OCI-LY1 (cell line): Measurements from ENCODE around the gene PIGQ.

Source experiments
- CTCF ChIP-seq: fragments of 200-600 bp; sonication (generic), shearing (Covaris generic); IDR thresholded peaks from 2 replicates; pipeline ENCODE4 v1.5.1; 2017; ENCODE audit warnings: mild to moderate bottlenecking, antibody characterized with exemption, low read length, moderate library complexity, mixed read lengths
- EZH2 ChIP-seq: fragments of 200-600 bp; sonication (generic), shearing (Covaris generic); IDR thresholded peaks from 2 replicates; pipeline ENCODE4 v1.8.0; 2017; ENCODE audit warnings: borderline replicate concordance, mixed run types, mild to moderate bottlenecking, antibody characterized with exemption, low read length, moderate library complexity, mixed read lengths

- TF ChIP-seq CTCF: no peak
- TF ChIP-seq EZH2: no peak
These were observed 9.5 kb upstream of the PIGQ start, which contains the start of gene PRR35 for GRCh38 chr16:560204-560700.
